Hepatocyte (in vitro differentiated cells): ENCODE results near the gene GRK4.
"Not testable (repeated sequence)": the region's sequence is repeated elsewhere in the genome, so short reads cannot be mapped to it uniquely, and the experiment has no call there.

Experiments used
- CTCF ChIP-seq: fragments of 200-600 bp; sonication (generic); IDR thresholded peaks from 2 replicates; pipeline ENCODE4 v1.5.1; 2016; ENCODE audit warnings: antibody characterized with exemption, mild to moderate bottlenecking; ENCODE audit not compliant: poor library complexity
- EZH2 ChIP-seq: fragments of 200-600 bp; sonication (generic); IDR thresholded peaks from 2 replicates; pipeline ENCODE4 v1.6.1; 2016; ENCODE audit warnings: antibody characterized with exemption, mild to moderate bottlenecking, borderline replicate concordance
- EZH2phosphoT487 ChIP-seq: fragments of 200-600 bp; sonication (generic); IDR thresholded peaks from one replicate; pipeline ENCODE4 v1.6.1; 2018; ENCODE audit warnings: antibody characterized with exemption, mild to moderate bottlenecking, low read depth, moderate library complexity; ENCODE audit not compliant: unreplicated experiment, severe bottlenecking

- not testable (repeated sequence) for TF ChIP-seq CTCF, EZH2, EZH2phosphoT487
Measured at GRCh38 chr4:2918714-2919113, 44.7 kb upstream of the GRK4 start.
